MCF 10A (cell line): ENCODE results near the gene ACOT11. TPM values are rescaled to one million over a fixed set of nuclear protein-coding genes. Genes with fewer than 3 reads are reported as not detected.

Experiments
- BruUV-seq: library from RNA; stranded (reverse); fragments of 400-500 nt; replicated peaks from 2 replicates; lab custom pipeline; 2021; lab: Mats Ljungman, UMichigan
- CTCF ChIA-PET: fragments of 300-600 bp; sonication (Branson Sonifier 250); formaldehyde crosslinking; extraction: SDS; loops from one replicate; lab custom pipeline; 2021; ENCODE audit warnings: antibody characterized with exemption, inconsistent platforms; lab: Yijun Ruan, JAX
- POLR2A ChIA-PET: fragments of 300-600, 350-650 bp; sonication (Branson Sonifier 250); formaldehyde crosslinking; extraction: SDS; loops from one replicate; lab custom pipeline; 2020; ENCODE audit warnings: antibody characterized with exemption, inconsistent platforms; lab: Yijun Ruan, JAX
- DNase-seq: peaks from one replicate; pipeline ENCODE4 v3.0.0-alpha.2; 2018; ENCODE audit not compliant: unreplicated experiment
- H3K27ac Mint-ChIP-seq: one replicate; pipeline ENCODE4 v1.8.0; 2022; ENCODE audit warnings: mild to moderate bottlenecking, low read depth, mixed read lengths; ENCODE audit not compliant: unreplicated experiment
- H3K27me3 Mint-ChIP-seq: one replicate; pipeline ENCODE4 v1.8.0; 2022; ENCODE audit warnings: mixed read lengths; ENCODE audit not compliant: insufficient read depth, unreplicated experiment
- H3K36me3 Mint-ChIP-seq: one replicate; pipeline ENCODE4 v1.8.0; 2022; ENCODE audit warnings: mild to moderate bottlenecking, moderate library complexity, mixed read lengths; ENCODE audit not compliant: insufficient read depth, unreplicated experiment
- H3K4me1 Mint-ChIP-seq: one replicate; pipeline ENCODE4 v1.8.0; 2022; ENCODE audit warnings: mixed read lengths; ENCODE audit not compliant: insufficient read depth, unreplicated experiment
- H3K4me3 Mint-ChIP-seq: one replicate; pipeline ENCODE4 v1.8.0; 2022; ENCODE audit warnings: mild to moderate bottlenecking, moderate library complexity, mixed read lengths; ENCODE audit not compliant: unreplicated experiment
- H3K9me3 Mint-ChIP-seq: one replicate; pipeline ENCODE4 v1.8.0; 2022; ENCODE audit warnings: mixed read lengths; ENCODE audit not compliant: unreplicated experiment
- intact Hi-C: fragments of 100-400 bp; cut with micrococcal nuclease; formaldehyde crosslinking; loops from 2 replicates; pipeline ENCODE4 v1.14.1; 2022
- total RNA-seq: library from RNA; stranded (reverse); gene quantifications from 2 replicates; pipeline ENCODE4 v1.2.3, GENCODE V29; 2022
- TF ChIP-seq, protein P1 (sequence below): fragments of 200-600 bp; IDR thresholded peaks from one replicate; pipeline ENCODE4 v1.8.0; 2022; ENCODE audit warnings: antibody characterized with exemption, mild to moderate bottlenecking; ENCODE audit not compliant: unreplicated experiment

ACOT11 gene
- total RNA-seq, 1 experiment from 2014 or later, result 5.3 TPM

GRCh38 chr1:54640361-54640760, 92.3 kb downstream of the ACOT11 start:
- no peak overlapping the region for H3K27ac Mint-ChIP-seq
- H3K9me3 Mint-ChIP-seq, result peaks cover 9% of the 10 kb centered on the region
- ChIA-PET CTCF (no interaction called here), POLR2A (interaction anchor here (1.2 kb wide), 1 partner anchor 22 kb away, joined by 3 read pairs; no protein-coding TSS in a partner anchor)
- no peaks in the 10 kb centered on the region for H3K36me3 Mint-ChIP-seq
- H3K4me1 Mint-ChIP-seq, result no peaks in the 10 kb centered on the region
- intact Hi-C loops, result no loop called here
- TF ChIP-seq, protein P1, sequence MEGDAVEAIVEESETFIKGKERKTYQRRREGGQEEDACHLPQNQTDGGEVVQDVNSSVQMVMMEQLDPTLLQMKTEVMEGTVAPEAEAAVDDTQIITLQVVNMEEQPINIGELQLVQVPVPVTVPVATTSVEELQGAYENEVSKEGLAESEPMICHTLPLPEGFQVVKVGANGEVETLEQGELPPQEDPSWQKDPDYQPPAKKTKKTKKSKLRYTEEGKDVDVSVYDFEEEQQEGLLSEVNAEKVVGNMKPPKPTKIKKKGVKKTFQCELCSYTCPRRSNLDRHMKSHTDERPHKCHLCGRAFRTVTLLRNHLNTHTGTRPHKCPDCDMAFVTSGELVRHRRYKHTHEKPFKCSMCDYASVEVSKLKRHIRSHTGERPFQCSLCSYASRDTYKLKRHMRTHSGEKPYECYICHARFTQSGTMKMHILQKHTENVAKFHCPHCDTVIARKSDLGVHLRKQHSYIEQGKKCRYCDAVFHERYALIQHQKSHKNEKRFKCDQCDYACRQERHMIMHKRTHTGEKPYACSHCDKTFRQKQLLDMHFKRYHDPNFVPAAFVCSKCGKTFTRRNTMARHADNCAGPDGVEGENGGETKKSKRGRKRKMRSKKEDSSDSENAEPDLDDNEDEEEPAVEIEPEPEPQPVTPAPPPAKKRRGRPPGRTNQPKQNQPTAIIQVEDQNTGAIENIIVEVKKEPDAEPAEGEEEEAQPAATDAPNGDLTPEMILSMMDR, result no peak
- H3K4me3 Mint-ChIP-seq, result no peak overlapping the region
- H3K27me3 Mint-ChIP-seq, result no peaks in the 10 kb centered on the region
- BruUV-seq, result no TSS peak
- DNase-seq, result no peak

- H3K4me1 Mint-ChIP-seq, result no peaks in the 10 kb centered on the region
- intact Hi-C loops, result no loop called here
- peaks cover 9% of the 10 kb centered on the region for H3K9me3 Mint-ChIP-seq
- DNase-seq, result no peak
- H3K27me3 Mint-ChIP-seq, result no peaks in the 10 kb centered on the region
- no peak within 1 kb of the TSS for H3K4me3 Mint-ChIP-seq
- no peak within 1 kb of the TSS for H3K27ac Mint-ChIP-seq
- CTCF ChIA-PET, result interaction anchor here (0.7 to 0.8 kb wide), 2 partner anchors 32 to 64 kb away, joined by 3 to 6 read pairs; no protein-coding TSS in a partner anchor
- no peaks in the 10 kb centered on the region for H3K36me3 Mint-ChIP-seq
- no TSS peak for BruUV-seq
- TF ChIP-seq, protein P1, result no peak
- POLR2A ChIA-PET, result interaction anchor here (0.6 to 1.2 kb wide), 2 partner anchors 12 to 249 kb away, joined by 3 read pairs; no protein-coding TSS in a partner anchor
Measured at GRCh38 chr1:54640863-54641836, 93.1 kb downstream of the ACOT11 start, which contains the start of gene MROH7. TSS of gene MROH7 (plus strand) at chr1:54641786. CDS start at chr1:54652927, 11,141 bp downstream.

GRCh38 chr1:54643736-54644135, 95.7 kb downstream of the ACOT11 start:
- Mint-ChIP-seq H3K27ac (no peak overlapping the region), H3K36me3 (no peaks in the 10 kb centered on the region), H3K4me3 (no peak overlapping the region), H3K4me1 (no peaks in the 10 kb centered on the region), H3K27me3 (peaks cover 3% of the 10 kb centered on the region), H3K9me3 (peaks cover 9% of the 10 kb centered on the region)
- ChIA-PET POLR2A (no interaction called here), CTCF (interaction anchor here (0.6 kb wide), 1 partner anchor 36 kb away, joined by 3 read pairs; no protein-coding TSS in a partner anchor)
- BruUV-seq, result no TSS peak
- DNase-seq, result no peak
- intact Hi-C loops, result no loop called here
- TF ChIP-seq, protein P1, result no peak
